Stimulated activated CD8-positive, alpha-beta memory T cell treated with anti-CD3 and anti-CD28 coated beads, Interleukin-15, amount 100 ng/mL, for 48 hours (primary cell): Measurements from ENCODE around the gene FASTKD3.
"Not testable (repeated sequence)": the region's sequence is repeated elsewhere in the genome, so short reads cannot be mapped to it uniquely, and the experiment has no call there.

Experiments used
- DNase-seq, 2 donors: peaks; one replicate each; pipeline ENCODE4 v3.0.0-alpha.2; 2020; ENCODE audit warnings: low read depth in 2 of 2

Gene FASTKD3

DNA sequence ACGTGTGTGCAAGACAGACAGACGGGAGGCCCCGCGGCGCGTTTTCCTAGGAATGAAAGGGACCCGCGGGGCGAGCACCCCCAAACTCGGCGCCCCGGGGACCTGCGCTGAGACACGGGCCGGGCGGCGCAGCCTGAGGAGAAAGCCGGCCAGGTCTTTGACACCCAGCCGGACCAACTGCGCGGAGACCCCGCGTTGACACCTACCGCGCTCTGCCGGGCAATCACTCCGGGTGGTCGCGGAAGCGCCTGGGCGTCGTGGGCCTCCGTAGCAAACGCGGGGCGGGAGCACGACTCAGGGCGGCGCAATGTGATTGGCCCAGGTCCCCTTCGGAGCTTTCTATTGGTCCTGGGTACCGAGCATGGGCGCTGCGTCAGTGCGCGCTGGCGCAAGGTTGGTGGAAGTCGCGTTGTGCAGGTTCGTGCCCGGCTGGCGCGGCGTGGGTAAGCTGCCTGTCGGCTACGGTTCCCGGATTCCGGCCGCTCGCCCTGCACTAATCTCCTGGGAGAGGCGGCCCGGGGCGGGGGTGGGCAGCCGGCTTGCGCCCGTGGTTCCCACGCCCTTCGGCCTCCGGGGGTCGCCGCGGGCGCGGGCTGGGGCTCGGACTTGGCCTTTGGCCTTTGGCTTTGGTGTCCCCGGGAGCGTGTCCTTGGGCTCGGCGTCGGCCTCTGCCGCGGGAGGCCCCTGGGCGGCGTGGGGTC lies at the start of gene FASTKD3, which contains the start of gene MTRR:
Gene FASTKD3, minus strand, starts transcription at position 259 of the 701 bp plus-strand sequence. CDS start 948 bp downstream, outside the sequence.
Gene MTRR, plus strand, starts transcription at position 376 of the 701 bp plus-strand sequence. CDS start 1,647 bp downstream, outside the sequence.
- peak; percentile 81 to 87 for DNase-seq

GRCh38 chr5:7917130-7918123 lies 48.6 kb upstream of the FASTKD3 start:
- no peak for DNase-seq

DNA sequence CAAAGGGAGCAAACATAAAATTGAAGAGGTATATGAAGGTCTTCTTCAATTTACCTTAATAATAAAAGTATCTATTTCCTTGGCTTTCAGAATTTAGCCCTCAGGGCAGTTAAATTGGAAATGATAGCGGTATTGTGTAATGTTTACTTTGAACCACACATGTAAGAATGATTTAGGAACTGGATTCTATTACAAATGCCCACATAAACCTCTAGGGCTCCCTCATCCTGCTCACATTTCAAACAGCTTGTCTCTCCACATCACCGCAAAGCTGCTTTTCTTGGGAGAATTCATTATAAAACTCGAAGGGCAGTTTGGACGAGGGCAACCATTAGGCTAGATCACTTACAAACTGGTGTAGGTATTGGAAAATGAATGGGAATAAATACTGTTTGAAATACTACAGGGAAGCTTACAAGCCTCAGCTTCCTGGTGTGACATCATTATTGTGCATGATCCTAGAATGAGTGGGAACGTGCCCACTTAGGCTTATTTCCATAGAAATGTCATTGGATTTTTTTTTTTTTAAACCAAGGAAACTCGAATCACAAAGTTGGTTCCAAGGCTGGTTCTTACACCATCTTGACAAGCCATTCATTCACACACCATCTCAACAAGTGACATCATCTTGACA lies 47.5 kb upstream of the FASTKD3 start:
- no peak for DNase-seq

- not testable (repeated sequence) for DNase-seq
These were observed 42.6 kb upstream of the FASTKD3 start for GRCh38 chr5:7911429-7911771.

- no peak for DNase-seq
These were observed 42.1 kb upstream of the FASTKD3 start for GRCh38 chr5:7910738-7911428.

DNA sequence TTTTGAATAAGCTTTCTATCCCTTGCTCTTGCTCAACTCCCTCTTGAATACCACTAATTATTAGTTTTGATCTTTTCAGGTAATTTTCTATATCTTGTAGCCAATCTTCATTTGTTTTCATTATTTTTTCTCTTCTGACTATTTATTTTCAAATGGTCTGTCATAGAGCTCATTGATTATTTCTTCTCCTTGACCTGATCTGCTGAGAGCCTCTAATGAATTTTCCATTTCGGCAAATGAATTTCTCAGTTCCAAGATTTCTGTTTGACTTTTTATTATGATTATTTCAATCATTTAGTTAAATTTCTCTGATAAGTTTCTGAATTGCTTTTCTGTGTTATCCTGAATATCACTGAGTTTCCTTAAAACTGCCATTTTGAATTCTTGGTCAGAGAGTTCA lies 39.5 kb upstream of the FASTKD3 start:
- DNase-seq = no peak

DNA sequence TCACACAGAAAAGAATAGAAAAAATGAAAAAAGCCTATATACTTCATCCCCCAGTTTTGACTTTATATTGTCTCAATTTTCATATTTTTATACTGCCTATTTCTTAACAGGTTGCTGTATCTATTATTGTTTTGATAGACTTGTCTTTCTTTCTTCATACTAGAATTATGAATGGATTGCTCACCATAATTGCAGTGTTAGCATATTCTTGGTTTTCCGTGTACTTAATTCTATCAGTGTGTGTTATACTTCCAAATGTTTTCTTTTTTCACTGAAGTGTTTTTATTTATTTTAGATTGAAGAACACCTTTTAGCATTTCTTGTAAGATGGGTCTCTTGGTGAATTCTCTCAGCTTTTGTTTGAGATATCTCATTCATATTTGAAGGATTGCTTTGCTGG lies 38.8 kb upstream of the FASTKD3 start:
- DNase-seq = no peak

- no peak for DNase-seq
These were observed 35.3 kb upstream of the FASTKD3 start for GRCh38 chr5:7904170-7904569.

GRCh38 chr5:7902666-7903625 lies 34.1 kb upstream of the FASTKD3 start:
- no peak for DNase-seq

- DNase-seq = no peak
These were observed 33.4 kb upstream of the FASTKD3 start for GRCh38 chr5:7902201-7902600.

DNA sequence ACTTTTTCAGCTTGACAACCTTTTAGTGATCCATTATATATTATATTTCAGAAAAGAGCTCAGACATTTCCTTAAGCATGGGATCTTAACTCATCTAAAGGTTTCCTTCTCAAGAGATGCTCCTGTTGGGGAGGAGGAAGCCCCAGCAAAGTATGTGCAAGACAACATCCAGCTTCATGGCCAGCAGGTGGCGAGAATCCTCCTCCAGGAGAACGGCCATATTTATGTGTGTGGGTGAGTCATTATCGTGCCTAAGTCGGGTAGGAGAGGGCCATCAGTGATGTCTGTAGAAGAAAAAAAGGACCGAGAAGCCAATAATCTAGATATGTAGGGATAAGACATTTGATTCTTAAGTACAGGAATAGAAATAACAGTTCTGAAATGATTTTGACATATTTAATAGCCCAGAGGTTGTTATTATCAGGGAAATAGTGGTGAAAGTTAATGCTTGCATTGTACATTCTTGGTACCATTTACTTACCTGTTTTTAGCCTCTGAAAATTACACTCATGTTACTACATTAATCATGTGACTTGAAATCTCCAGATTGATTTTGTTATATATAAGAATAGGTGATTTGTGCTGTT lies 28.3 kb upstream of the FASTKD3 start:
- DNase-seq = no peak

DNA sequence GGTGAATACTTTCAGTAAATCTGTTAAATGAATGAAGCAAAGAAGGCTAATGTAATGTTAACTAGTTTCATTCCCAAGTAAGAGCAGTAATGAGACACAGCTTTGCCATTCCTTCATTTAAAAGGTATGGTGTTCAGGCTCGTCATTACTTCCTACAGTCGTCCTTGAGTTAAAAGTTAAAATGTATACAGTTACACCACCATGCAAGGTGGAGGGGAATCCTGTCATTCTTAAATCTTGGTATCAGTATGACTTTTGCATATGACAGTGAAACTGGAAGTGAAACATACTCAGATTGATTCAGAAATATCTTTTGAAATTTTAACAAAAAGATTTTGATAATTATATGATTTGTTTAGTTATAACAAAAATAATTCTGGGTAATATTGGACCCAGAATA lies 26.0 kb upstream of the FASTKD3 start:
- no peak for DNase-seq

GRCh38 chr5:7894439-7894838 lies 25.6 kb upstream of the FASTKD3 start:
- DNase-seq = no peak

DNA sequence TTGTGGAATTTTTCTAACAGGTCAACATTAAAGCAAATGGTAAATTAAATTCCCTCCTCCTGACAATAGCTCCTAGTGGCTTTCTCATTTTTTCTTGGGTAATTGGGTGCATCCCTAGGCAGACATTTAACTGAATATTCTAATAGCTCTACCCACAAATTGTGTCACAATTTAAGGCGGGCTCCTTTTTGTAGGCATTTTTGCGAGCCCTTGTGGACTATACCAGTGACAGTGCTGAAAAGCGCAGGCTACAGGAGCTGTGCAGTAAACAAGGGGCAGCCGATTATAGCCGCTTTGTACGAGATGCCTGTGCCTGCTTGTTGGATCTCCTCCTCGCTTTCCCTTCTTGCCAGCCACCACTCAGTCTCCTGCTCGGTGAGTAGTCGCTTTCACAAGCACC lies 20.1 kb upstream of the FASTKD3 start:
- no peak for DNase-seq

DNA sequence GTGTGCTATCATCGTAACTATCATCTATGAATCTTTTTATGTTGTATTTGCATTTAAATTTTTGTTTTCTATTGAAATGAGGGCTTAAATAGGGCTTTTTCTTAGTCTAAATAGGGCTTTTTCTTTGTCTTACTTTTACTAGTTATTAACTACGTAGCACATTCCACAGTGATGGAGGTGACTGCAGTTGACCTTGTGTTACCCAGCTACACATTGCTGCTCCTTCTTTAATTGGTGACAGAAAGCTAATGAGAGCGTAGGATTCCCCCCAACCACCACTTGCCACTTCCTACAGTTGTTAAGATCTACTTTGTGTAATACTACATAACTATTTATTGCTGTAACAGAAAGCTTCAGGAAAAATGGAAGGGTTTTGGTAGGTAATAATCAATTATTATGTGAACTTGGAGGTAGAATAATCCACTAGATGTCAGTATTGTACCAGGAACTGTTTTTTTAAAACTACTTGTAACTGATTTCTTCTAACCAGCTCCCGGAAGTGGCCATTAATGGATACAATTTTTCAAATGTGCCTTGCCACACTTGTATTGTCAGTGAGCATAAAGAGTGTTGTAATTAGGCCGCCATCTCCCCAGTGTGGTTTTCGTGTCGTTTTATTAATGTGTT lies 18.1 kb upstream of the FASTKD3 start:
- no peak for DNase-seq

GRCh38 chr5:7884491-7885267 lies 15.8 kb upstream of the FASTKD3 start:
- DNase-seq = no peak

- no peak for DNase-seq
These were observed 14.1 kb upstream of the FASTKD3 start for GRCh38 chr5:7882926-7883325.

- no peak for DNase-seq
These were observed 13.0 kb upstream of the FASTKD3 start for GRCh38 chr5:7881816-7882215.

DNA sequence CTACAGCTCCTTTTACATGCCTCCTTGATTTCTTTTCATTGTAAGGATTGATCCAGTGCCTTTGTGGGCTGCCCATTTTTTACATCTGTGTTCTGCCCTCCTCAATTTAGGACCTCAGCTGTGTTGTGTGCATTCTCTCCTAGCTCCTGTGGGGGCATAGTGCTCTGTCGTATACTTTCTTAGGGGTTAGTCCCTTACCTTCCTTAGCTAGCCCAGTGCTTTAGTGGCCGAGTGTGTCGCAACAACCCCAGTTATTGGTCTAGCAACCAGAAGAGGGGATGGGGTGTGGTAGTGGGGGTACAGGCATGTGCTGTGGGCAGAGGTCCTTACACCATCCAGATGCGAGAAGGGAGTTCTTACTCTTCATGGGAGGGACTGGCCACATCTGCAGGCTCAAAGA lies 12.3 kb upstream of the FASTKD3 start:
- DNase-seq = no peak
